GM18499 (cell line): ENCODE results near the gene BMP3.

ENCODE experiments used
- ATAC-seq: cut with Tn5 transposase; IDR thresholded peaks from one replicate; pipeline ENCODE4 v1.9.1; 2021; ENCODE audit warnings: moderate number of reproducible peaks; ENCODE audit not compliant: insufficient read depth, unreplicated experiment

BMP3 gene

GRCh38 chr4:81095389-81095788, 64.9 kb downstream of the BMP3 start:
- no peak for ATAC-seq

- no peak for ATAC-seq
These were observed 66.1 kb downstream of the BMP3 start for GRCh38 chr4:81096566-81096965.

DNA sequence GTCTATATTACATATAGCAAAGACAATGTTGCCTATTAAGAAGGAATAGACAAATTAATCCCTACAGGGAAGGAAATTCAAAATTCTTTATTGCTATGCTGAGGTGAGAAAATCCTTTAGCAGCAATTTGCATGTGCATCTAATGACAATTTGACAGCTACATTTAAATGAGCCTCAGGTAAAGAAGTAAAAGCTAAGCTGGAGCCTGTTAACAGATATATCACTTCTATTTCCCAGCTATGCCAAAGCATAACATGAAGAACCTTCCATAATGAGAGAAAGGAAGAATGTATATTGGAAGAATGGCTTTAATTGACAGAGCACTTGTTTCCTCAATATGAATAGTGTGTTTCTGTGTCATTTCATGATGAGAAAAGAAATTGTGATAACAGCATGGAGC, 71.6 kb downstream of the BMP3 start:
- ATAC-seq = no peak

GRCh38 chr4:81106150-81106549, 75.6 kb downstream of the BMP3 start:
- ATAC-seq = no peak
